AG04450 (cell line): ENCODE results near the gene CTLA4. TPM values are rescaled to one million over a fixed set of nuclear protein-coding genes. Genes with fewer than 3 reads are reported as not detected.

Source experiments
- CTCF ChIA-PET: fragments of 300-600, 350-600 bp; formaldehyde crosslinking; extraction: SDS; loops from one replicate; lab custom pipeline; 2022; ENCODE audit warnings: antibody characterized with exemption, inconsistent platforms; lab: Charles Lee
- POLR2A ChIA-PET: fragments of 350-600 bp; formaldehyde crosslinking; extraction: SDS; loops from one replicate; lab custom pipeline; 2021; ENCODE audit warnings: antibody characterized with exemption, inconsistent platforms; lab: Yijun Ruan, JAX
- DNase-seq: peaks from one replicate; pipeline ENCODE4 v3.0.0-alpha.2; 2011; ENCODE audit warnings: low read depth, low spot score
- H3K27ac ChIP-seq: one replicate; pipeline ENCODE4 v1.5.1; 2012; ENCODE audit warnings: low read depth, low read length, control low read depth
- H3K27me3 ChIP-seq: one replicate; pipeline ENCODE4 v1.6.0; 2012; ENCODE audit warnings: low read length; ENCODE audit not compliant: control insufficient read depth, insufficient read depth
- H3K4me3 ChIP-seq: 2 replicates; pipeline ENCODE4 v1.5.1; 2011; ENCODE audit warnings: mild to moderate bottlenecking, low read depth, low read length, control low read depth
- H3K9me3 ChIP-seq: 2 replicates; pipeline ENCODE4 v1.5.1; 2012; ENCODE audit warnings: low read length; ENCODE audit not compliant: control insufficient read depth, insufficient read depth
- CTCF ChIP-seq: IDR thresholded peaks from 2 replicates; pipeline ENCODE4 v1.5.1; 2011; ENCODE audit warnings: low read depth, low read length, control low read depth, inconsistent platforms
- polyA plus RNA-seq: library from polyadenylated mRNA; depleted of rRNA; stranded (reverse); fragments of >200 nt; gene quantifications from 2 replicates; pipeline ENCODE4 v1.2.3, GENCODE V29; 2011

The CTLA4 gene
- polyA plus RNA-seq, 1 experiment = not detected

GRCh38 chr2:203841654-203842053 is 25.9 kb upstream of the CTLA4 start:
- no peak for TF ChIP-seq CTCF
- POLR2A ChIA-PET = no interaction called here
- no peak overlapping the region for H3K27ac ChIP-seq
- H3K27me3 ChIP-seq = peaks cover 4% of the 10 kb centered on the region
- CTCF ChIA-PET = no interaction called here
- no peak overlapping the region for H3K4me3 ChIP-seq
- H3K9me3 ChIP-seq = no peaks in the 10 kb centered on the region; the same call in 1 of the 2 replicates
- DNase-seq = no peak

- ChIA-PET CTCF (no interaction called here), POLR2A (no interaction called here)
- Histone ChIP-seq H3K9me3 (no peaks in the 10 kb centered on the region; the same call in 1 of the 2 replicates), H3K27ac (no peak overlapping the region), H3K4me3 (no peak overlapping the region), H3K27me3 (peaks cover 8% of the 10 kb centered on the region)
- no peak for DNase-seq
- no peak for TF ChIP-seq CTCF
These were observed 25.2 kb upstream of the CTLA4 start for GRCh38 chr2:203842373-203842772.

- Histone ChIP-seq H3K27me3 (peaks cover 6% of the 10 kb centered on the region), H3K27ac (no peak overlapping the region), H3K4me3 (no peak overlapping the region), H3K9me3 (no peaks in the 10 kb centered on the region; the same call in 1 of the 2 replicates)
- no peak for DNase-seq
- no peak for TF ChIP-seq CTCF
- POLR2A ChIA-PET = no interaction called here
- CTCF ChIA-PET = no interaction called here
These were observed 21.0 kb upstream of the CTLA4 start for GRCh38 chr2:203846490-203847105.

DNA sequence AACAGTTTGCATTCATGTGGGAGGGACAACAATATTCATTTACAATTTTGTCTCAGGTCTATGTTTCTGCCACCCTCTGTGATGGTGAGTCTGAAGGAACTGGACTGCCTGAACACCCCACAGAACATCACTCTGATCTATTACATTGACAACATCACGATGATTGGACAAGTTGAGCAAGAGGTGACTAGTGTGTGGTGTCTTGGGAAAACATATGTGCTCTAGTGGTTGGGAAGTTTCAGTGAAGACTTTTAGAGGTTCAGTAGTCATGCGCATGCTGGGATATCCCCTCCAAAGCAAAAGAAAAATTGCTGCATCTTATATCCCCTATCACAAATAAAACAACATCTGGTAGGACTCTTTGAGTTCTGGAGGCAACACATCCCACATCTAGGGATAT is 18.6 kb upstream of the CTLA4 start:
- H3K4me3 ChIP-seq = no peak overlapping the region
- no peak for DNase-seq
- H3K27ac ChIP-seq = no peak overlapping the region
- ChIA-PET CTCF (no interaction called here), POLR2A (no interaction called here)
- H3K27me3 ChIP-seq = peaks cover 7% of the 10 kb centered on the region
- TF ChIP-seq CTCF = no peak
- H3K9me3 ChIP-seq = no peaks in the 10 kb centered on the region; the same call in 1 of the 2 replicates

GRCh38 chr2:203852760-203853159 is 14.8 kb upstream of the CTLA4 start:
- peaks cover 4% of the 10 kb centered on the region for H3K27me3 ChIP-seq
- no peak overlapping the region for H3K27ac ChIP-seq
- DNase-seq = no peak
- no peak for TF ChIP-seq CTCF
- H3K9me3 ChIP-seq = no peaks in the 10 kb centered on the region
- ChIA-PET CTCF (no interaction called here), POLR2A (no interaction called here)
- no peak overlapping the region for H3K4me3 ChIP-seq
